T47D (cell line): ENCODE measurements around the gene GRIP1.

Experiments used
- DNase-seq, 2 experiments: peaks; one replicate each; pipeline versions ENCODE4 v3.0.0 to v3.0.0-alpha.2; 2011 to 2012; ENCODE audit warnings: low read depth in 1 of 2, low spot score in 1 of 2
- JUND ChIP-seq: IDR thresholded peaks from 2 replicates; pipeline ENCODE4 v1.6.1; 2012; ENCODE audit warnings: low read depth
- in situ Hi-C: cut with HindIII; loops from 2 replicates; pipeline ENCODE4 v1.10.0; 2016; ENCODE audit warnings: low sequenced_read_pairs, low pct_unique_long_range_greater_than_20kb

The GRIP1 gene

DNA sequence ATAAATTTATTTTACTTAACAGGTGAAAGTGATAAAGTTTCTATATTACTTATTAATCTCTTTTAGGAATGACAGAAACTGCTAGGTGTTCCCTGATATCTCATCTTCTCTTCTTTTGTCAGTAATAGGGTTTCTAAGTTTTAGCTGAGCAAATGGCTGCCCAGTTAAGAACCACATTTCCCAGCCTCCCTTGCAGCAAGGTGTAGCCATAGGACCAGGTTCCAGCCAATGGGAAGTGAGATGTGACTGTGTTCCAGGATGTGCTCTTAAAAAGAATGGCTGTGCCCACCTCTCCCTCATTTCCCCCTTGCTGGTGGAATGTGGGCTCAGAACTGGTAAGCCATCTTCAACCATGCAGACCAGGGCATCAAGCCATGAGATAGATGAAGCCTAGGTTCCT is 210.9 kb downstream of the GRIP1 start:
- no peak for TF ChIP-seq JUND
- in situ Hi-C loops = no loop called here
- DNase-seq = peak in 1 of 2 experiments; percentile 25

DNA sequence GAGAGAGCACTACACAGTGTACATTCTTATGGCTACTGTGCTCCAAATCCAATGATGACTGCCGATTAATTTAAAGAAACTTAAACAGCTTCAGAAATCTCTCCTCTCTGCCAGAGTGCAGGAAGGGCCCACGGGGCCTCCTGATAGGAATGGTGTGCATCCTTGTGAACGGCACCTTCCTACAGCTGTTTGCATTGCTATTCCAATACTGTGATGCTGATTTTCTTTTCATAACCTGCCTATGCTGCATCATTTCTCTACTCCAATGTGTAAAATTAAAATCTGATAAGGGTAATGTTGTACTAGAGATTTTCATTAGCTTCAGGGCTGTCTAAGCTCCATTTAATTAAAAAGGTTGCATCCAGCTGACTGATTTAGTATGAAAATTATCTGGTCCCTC is 217.5 kb downstream of the GRIP1 start:
- no peak for DNase-seq
- in situ Hi-C loops = no loop called here
- no peak for TF ChIP-seq JUND

DNA sequence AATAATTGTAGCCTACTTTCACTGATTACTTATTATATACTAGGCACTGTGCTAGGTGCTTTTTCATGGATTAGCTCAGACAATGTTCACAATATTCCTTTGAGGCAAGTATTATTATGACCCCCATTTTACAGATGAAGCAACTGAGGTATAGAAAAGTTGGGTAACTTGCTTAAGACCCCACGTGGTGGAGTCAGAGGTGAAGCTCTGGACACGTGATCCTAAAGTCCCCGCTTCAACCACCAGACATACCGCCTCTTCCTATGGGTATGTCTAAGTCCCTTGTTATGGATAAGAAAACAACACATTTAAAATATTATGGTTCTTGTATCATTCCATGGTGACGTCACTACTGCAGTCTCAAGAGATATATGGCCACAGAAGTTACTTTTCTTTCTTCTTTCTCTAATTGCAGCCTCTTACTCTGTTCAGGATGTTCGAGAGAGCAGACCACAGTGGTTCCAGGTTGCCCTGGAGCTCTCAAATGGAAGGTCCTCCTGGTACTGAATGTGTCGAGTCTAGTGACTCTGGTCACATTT is 218.9 kb downstream of the GRIP1 start:
- DNase-seq = no peak
- no peak for TF ChIP-seq JUND
- in situ Hi-C loops = no loop called here

DNA sequence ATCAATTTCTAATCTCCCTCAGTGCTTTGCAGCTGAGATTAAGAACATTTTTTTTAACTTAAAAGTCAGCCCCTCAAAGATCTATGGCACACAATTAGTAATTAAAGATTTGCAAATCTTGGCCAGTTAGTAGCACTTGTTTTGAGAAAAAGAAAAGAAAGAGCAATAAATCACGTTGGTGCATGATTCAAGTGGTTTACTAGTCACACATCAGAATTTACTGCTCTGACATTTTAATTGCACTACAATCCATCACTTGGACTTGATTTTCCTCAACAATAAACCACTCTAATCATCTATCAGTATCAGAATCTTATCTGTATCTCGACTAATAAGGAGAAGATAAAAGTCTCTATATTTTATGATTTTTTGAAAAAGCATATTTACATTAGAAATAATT is 222.3 kb downstream of the GRIP1 start:
- DNase-seq = no peak
- no peak for TF ChIP-seq JUND
- in situ Hi-C loops = no loop called here

DNA sequence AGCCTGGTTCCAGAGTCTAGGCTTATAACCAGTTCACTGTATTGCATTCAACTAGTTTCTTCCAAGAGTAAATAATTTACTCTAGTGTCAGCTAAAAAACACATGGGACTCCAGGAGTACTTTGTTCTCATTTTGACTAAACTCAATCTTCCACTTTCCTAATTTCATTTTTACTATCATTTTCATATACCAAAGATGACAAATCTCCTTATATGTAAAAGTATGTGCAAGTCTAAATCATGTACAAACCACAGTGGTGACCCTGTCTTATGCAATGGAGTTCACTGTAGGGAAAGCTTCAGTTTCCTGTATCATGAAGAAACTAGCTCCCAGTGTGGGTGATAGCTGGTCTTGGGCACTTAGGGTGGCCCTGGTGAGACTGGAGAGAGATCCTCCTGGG is 225.0 kb downstream of the GRIP1 start:
- DNase-seq = no peak
- no peak for TF ChIP-seq JUND
- in situ Hi-C loops = no loop called here

DNA sequence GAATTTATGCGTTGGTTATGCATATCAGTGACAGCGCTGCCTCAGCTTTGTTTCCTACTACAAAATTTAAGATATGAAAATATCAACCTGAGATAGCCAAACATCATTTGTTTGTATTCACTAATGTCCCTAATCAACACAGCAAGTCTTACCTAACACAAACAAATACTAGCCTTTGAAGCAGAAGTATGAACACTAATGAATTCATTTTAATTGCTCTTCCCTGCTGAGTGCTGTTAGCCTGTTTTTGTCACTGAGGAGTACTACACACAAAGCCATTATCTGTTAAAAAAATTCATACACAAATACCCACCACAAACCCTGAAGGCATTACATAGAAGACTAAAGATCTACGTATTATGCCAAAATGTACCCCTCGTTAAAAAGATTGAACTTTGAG is 225.8 kb downstream of the GRIP1 start:
- TF ChIP-seq JUND = no peak
- DNase-seq = no peak
- in situ Hi-C loops = no loop called here

DNA sequence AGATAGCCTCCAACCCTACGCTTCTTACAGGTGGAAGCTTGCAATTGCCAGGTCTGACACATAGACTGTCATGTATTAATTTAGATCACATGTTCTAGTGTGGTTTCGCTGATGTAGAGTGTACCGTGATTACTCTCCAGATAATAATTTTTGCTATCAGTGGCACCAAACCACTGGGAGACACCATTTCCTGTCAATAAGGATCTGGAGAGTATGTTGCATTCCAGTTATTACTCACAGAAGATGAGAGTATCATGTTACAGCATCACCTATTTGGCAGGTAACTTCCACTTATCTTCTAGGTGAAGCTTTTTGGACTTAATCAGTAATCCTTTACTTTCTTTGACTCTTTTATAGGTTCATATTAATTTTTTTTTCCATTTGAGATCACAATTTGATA is 229.3 kb downstream of the GRIP1 start:
- no peak for TF ChIP-seq JUND
- in situ Hi-C loops = no loop called here
- DNase-seq = no peak

DNA sequence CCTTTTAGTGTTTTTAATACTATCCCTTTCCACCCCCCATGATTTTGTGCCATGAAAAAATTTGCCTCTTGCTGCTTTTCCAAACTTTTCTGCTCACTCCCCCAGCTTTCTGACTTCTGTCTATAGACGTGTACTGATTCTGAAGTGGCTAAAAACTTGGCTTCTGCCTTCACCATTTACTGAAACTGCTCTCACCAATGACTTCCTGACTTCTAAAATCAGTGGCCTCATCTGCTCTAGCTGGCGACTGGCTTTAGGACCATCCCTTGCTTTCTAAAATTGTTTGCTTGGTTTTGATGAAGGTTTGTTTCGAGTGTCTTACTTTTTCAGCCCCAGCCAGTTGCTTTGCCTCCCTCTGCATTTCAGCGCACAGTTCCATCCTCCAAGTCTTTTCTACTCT is 231.2 kb downstream of the GRIP1 start:
- DNase-seq = no peak
- no peak for TF ChIP-seq JUND
- in situ Hi-C loops = no loop called here

DNA sequence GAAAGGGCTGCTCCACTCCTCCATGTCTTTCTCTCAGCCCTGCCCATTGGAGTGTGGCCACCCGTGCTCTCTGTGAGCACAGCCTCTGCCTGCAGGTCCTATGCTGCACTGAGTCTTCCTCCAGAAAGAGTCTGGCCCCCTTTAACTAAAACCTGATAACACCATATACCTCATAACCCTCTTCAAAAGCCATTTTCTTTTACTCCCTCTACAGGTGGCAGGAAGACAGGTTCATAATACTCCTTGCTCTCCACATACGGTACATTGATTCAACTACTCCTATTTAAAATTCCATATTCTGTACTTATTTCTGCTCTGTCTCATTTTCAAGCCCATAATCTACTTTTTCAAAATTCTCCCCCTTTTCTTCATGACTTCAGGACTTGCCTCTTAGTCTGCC is 232.6 kb downstream of the GRIP1 start:
- in situ Hi-C loops = no loop called here
- no peak for DNase-seq

DNA sequence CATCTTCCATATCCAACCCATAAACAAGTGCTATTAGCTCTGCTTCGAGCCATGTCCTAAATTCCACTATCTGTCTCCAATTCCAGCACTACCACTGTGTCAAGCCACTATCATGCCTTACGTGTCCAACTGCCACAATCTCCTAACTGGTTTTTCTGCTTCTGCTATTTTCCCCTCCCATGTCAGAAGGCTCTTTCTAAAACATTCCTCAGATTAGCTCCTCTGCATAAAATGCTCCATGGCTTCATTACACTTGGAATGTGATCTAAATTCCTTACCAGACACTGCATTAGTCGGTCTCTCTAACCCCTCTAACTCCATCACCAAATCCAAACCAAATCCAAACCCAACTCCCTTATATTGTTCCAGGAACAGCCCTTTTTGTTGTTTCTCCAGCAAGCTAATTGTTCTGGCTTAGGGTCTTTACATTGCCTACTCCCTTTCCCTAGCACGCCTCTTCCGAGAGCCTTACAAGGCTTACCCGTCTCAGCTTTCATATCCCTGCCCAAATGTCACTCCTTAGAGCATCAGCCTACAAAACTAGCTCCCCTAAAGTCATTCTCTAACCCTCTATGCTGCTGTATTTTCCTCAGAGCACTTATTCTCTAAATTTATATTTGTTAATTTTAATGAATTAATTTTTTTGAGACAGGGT is 236.8 kb downstream of the GRIP1 start:
- DNase-seq = peak in 1 of 2 experiments; percentile 29
- TF ChIP-seq JUND = no peak
- in situ Hi-C loops = no loop called here

More for the DNA sequence above, 232.6 kb downstream of the GRIP1 start:
- TF ChIP-seq JUND = no peak

DNA sequence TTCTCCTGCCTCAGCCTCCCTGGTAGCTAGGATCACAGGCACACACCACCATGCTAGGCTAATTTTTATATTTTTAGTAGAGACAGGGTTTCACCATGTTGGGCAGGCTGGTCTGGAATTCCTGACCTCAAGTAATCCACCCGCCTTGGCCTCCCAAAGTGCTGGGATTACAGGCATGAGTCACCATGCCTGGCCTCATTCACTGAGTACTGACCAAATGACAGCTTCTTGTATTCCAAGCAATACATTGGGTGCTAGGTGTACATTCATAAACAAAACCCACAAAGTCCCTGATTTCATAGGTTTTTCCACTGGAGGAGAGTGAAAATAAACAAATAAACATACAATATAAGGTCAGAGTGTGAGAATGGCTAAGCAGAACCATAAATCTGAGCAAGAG is 240.3 kb downstream of the GRIP1 start:
- in situ Hi-C loops = no loop called here
- TF ChIP-seq JUND = no peak
- no peak for DNase-seq

DNA sequence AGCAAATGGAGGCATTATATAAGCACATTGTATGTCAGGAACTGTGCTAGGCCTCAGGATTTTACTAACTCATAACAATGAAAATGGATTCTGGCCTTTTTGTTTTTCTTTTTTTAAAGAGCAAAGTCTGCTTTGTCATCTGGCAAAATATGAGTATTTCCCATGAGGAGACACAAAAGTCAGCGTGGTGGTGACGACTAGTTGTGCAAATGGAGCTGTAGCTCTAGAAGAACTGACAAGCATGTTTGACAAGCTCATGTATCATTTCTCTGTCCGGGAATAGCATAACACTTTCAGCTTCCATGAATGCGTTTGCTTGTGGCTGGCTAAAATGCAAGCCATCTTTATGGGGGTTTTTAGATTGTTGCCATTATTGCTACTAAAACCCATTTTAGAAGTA is 248.8 kb downstream of the GRIP1 start:
- in situ Hi-C loops = no loop called here
- TF ChIP-seq JUND = no peak
- no peak for DNase-seq

DNA sequence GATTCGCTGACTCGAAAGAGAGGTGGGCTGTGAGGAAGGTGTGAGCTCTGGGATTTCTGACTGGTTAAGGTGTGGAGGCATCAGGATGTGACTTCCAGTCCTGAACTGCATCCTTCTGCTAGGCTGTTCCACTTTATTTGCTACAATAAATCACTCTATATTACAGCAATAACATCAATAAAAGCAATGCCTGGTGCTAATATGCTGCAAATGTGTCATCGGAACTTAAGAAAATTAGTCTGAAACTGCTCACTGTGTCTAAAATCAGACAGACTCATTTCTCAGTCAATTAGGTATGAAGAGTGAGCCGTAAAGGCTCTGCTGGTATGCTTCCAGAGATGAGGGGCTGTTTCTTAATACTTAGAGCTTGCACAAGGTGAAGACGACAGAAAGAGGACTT is 250.0 kb downstream of the GRIP1 start:
- no peak for TF ChIP-seq JUND
- in situ Hi-C loops = no loop called here
- no peak for DNase-seq

DNA sequence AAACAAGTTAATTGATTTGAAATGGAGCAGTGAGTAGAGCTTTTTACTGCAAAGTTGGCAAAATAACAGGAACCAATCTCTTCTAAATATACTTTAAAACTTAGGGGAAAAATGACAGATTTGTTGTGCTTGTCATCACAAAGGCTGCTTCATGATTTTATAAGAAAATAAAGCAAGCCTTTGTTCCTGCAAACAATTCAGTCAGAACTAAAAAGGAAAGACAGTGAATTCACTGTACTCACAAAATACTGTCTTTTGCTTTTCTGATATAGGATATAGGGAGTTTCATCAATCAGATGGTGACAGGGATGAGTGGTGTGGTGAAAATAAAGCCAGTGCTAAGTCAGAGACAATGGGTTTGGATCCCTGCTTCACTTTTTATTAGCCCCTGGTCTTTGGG is 250.6 kb downstream of the GRIP1 start:
- no peak for TF ChIP-seq JUND
- no peak for DNase-seq
- in situ Hi-C loops = no loop called here

DNA sequence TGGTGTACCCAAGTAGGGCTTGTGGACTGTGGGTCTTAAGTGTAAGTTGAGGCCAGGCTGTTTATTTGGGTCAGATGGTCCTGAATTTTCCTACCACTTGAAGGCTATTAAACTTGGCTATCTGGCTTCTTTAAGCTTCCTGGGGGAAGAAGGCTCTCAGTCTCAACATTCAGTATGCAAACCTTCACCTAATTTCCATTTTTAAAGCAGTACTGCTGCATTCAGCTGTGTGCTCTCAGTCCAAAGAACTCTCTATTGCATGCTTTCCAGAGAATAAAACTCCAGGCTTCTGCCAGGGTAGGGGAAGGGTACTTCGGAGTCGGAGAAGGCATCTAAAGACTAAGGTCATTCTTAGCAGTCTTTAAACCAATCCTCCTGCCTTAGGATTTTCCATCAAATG is 252.2 kb downstream of the GRIP1 start:
- no peak for TF ChIP-seq JUND
- in situ Hi-C loops = no loop called here
- no peak for DNase-seq
